ENCODE measurements around the gene MBD1.
"Not testable (repeated sequence)": the region's sequence is repeated elsewhere in the genome, so short reads cannot be mapped to it uniquely, and the experiment has no call there.

The MBD1 gene

GRCh38 chr18:50288348-50289107 is 7.2 kb upstream of the MBD1 start:
- not testable (repeated sequence) for DNase-seq

- peak; percentile 98 for DNase-seq
These were observed 6.4 kb upstream of the MBD1 start, which contains the start of gene CXXC1 for GRCh38 chr18:50287441-50288347. CXXC1 (minus strand) TSS chr18:50287692; CDS start chr18:50287589, 103 bp downstream.

GRCh38 chr18:50287028-50287440 is 5.7 kb upstream of the MBD1 start:
- no peak for DNase-seq

GRCh38 chr18:50286391-50287027 is 5.2 kb upstream of the MBD1 start:
- no peak for DNase-seq

GRCh38 chr18:50285631-50286321 is 4.5 kb upstream of the MBD1 start:
- DNase-seq = no peak

GRCh38 chr18:50285071-50285470 is 3.7 kb upstream of the MBD1 start:
- no peak for DNase-seq

- DNase-seq = no peak
These were observed 3.0 kb upstream of the MBD1 start for GRCh38 chr18:50284255-50284885.

GRCh38 chr18:50283469-50284209 is 2.3 kb upstream of the MBD1 start:
- DNase-seq = no peak

- no peak for DNase-seq
These were observed 1.4 kb upstream of the MBD1 start for GRCh38 chr18:50282521-50283335.

- DNase-seq = no peak
These were observed 723 bp upstream of the MBD1 start for GRCh38 chr18:50281972-50282520.

GRCh38 chr18:50280707-50281294 is 522 bp downstream of the MBD1 start:
- DNase-seq = no peak

GRCh38 chr18:50279752-50280151 is 1.6 kb downstream of the MBD1 start:
- DNase-seq = no peak

GRCh38 chr18:50277942-50278341 is 3.4 kb downstream of the MBD1 start:
- DNase-seq = no peak

- DNase-seq = no peak
These were observed 4.9 kb downstream of the MBD1 start for GRCh38 chr18:50276452-50276851.

- DNase-seq = no peak
These were observed 5.8 kb downstream of the MBD1 start for GRCh38 chr18:50275503-50276036.

- DNase-seq = no peak
These were observed 6.4 kb downstream of the MBD1 start for GRCh38 chr18:50274941-50275340.

GRCh38 chr18:50274044-50274442 is 7.3 kb downstream of the MBD1 start:
- DNase-seq = no peak

- DNase-seq = no peak
These were observed 7.9 kb downstream of the MBD1 start for GRCh38 chr18:50273203-50274043.

GRCh38 chr18:50272568-50272967 is 8.8 kb downstream of the MBD1 start:
- DNase-seq = no peak

Data from effector CD8-positive, alpha-beta T cell (primary cell).